Neural crest cell (in vitro differentiated cells): Measurements from ENCODE around the gene ABHD6. TPM values are rescaled to one million over a fixed set of nuclear protein-coding genes. Genes with fewer than 3 reads are reported as not detected.
A peak's percentile ranks its signal among the peaks of the same experiment; 100 is the strongest.

ENCODE experiments used
- DNase-seq: peaks from one replicate; pipeline ENCODE4 v3.0.0; 2021; ENCODE audit warnings: low read depth, mixed read lengths, low spot score
- H3K27ac Mint-ChIP-seq: one replicate; pipeline ENCODE4 v1.8.0; 2021; ENCODE audit warnings: mild to moderate bottlenecking, mixed read lengths; ENCODE audit not compliant: unreplicated experiment
- H3K27me3 Mint-ChIP-seq: 2 replicates; pipeline ENCODE4 v1.8.0; 2021; ENCODE audit warnings: low read depth, mild to moderate bottlenecking, mixed read lengths
- H3K36me3 Mint-ChIP-seq: 2 replicates; pipeline ENCODE4 v1.8.0; 2021; ENCODE audit warnings: low read depth, mild to moderate bottlenecking, mixed read lengths
- H3K4me1 Mint-ChIP-seq: 2 replicates; pipeline ENCODE4 v1.8.0; 2021; ENCODE audit warnings: mixed read lengths
- H3K4me3 Mint-ChIP-seq: one replicate; pipeline ENCODE4 v1.8.0; 2021; ENCODE audit warnings: mild to moderate bottlenecking, mixed read lengths
- H3K9me3 Mint-ChIP-seq: 2 replicates; pipeline ENCODE4 v1.8.0; 2021; ENCODE audit warnings: mixed read lengths
- total RNA-seq: library from RNA; stranded (reverse); gene quantifications from 2 replicates; pipeline ENCODE4 v1.2.1, GENCODE V29; 2021
- TF ChIP-seq, protein P1 (sequence below): fragments of 200-600 bp; sonication (generic); conservative IDR thresholded peaks from 2 replicates; pipeline ENCODE4 v1.5.0; 2021; ENCODE audit warnings: antibody characterized with exemption, mild to moderate bottlenecking

Gene ABHD6
- total RNA-seq, 1 donor from 2014 or later, result 5.5 TPM

DNA sequence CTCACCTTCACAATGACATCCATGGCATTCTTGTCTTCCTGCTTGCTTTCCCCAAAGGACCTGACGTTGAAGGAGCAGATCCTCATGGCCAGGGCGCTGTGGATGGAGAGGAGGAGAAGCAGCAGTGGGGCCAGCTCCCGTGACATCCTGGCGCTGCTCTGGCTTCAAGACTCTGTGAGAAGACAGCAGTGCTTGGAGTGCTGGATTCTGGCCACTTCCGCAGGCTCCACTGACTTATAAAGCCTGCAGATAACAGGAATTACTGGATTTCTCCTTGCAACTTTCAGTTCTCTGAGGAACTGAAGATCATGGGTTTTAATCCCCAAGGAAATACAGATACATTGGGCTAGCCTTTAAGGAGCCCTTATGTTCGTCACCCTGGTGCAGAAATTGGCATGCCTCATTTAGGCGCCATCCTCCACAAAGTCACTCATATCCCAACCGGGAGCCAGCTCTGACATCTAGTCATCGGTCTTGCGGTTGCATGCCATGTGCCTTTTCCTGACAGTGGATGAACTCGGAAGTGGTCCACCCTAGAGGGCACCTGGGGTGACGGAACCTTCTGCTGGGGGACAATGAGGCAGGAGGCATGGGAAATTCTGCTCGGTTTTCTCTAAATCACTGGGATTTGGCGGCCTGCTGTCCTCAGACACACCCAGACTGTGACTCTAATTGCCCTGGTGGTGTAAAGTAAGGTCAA lies 26.7 kb upstream of the ABHD6 start, which contains the start of gene DNASE1L3:
Gene DNASE1L3 (minus strand): TSS at position 212 of the 700 bp plus-strand sequence. CDS start 66 bp downstream, at position 146.
- DNase-seq, result no peak
- H3K27ac Mint-ChIP-seq, result peak within 1 kb of the TSS; percentile 19

DNA sequence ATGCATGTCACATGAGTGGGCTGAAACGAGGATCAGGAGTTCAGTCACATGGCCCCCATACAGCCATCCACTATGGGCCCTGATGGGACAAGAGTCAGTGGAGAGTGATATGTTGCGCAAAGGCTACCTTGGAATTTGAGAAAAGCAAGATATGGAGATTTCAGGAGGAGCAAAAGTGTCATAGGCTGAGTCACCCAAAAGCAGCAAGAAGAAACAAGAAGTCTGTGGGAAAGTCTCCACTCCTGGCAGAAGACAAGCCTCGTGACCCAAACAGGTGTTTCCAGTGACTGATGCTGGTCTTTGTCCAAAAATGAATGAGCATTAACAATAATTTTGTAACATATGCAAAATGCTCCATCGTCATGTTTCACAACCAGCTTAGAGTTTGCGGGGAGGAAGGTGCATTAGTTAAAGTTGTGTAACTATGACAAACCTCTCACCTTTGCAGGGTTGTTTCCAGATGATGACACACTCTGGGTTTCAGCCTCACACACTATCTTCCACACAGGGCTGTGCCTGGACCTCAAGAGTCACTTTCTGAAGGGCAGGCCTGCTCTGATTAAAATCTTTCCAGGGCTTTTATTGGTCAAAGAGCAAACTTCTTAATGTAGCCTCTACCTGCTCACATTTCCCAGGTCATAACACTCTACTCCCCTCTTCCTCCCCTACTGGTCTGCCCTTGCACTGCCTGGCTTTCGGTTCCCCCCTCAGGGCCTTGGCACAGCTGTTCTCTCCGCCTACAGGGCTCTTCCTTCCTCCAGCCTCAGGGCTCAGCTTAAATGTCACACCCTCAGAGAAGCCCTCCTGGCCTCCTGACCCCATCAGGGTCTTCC lies 22.9 kb upstream of the ABHD6 start:
- Mint-ChIP-seq H3K36me3 (no peaks in the 10 kb centered on the region), H3K4me1 (peaks cover 9% of the 10 kb centered on the region), H3K27ac (no peak overlapping the region), H3K27me3 (peaks cover 30% of the 10 kb centered on the region), H3K9me3 (no peaks in the 10 kb centered on the region), H3K4me3 (no peak overlapping the region)
- TF ChIP-seq, protein P1, sequence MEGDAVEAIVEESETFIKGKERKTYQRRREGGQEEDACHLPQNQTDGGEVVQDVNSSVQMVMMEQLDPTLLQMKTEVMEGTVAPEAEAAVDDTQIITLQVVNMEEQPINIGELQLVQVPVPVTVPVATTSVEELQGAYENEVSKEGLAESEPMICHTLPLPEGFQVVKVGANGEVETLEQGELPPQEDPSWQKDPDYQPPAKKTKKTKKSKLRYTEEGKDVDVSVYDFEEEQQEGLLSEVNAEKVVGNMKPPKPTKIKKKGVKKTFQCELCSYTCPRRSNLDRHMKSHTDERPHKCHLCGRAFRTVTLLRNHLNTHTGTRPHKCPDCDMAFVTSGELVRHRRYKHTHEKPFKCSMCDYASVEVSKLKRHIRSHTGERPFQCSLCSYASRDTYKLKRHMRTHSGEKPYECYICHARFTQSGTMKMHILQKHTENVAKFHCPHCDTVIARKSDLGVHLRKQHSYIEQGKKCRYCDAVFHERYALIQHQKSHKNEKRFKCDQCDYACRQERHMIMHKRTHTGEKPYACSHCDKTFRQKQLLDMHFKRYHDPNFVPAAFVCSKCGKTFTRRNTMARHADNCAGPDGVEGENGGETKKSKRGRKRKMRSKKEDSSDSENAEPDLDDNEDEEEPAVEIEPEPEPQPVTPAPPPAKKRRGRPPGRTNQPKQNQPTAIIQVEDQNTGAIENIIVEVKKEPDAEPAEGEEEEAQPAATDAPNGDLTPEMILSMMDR, result no peak
- DNase-seq, result no peak

More for the DNA sequence above, 26.7 kb upstream of the ABHD6 start, which contains the start of gene DNASE1L3:
- TF ChIP-seq, protein P1, result no peak
- Mint-ChIP-seq H3K4me3 (no peak within 1 kb of the TSS), H3K9me3 (no peaks in the 10 kb centered on the region), H3K4me1 (peaks cover 4% of the 10 kb centered on the region), H3K27me3 (peaks cover 41% of the 10 kb centered on the region), H3K36me3 (no peaks in the 10 kb centered on the region)

DNA sequence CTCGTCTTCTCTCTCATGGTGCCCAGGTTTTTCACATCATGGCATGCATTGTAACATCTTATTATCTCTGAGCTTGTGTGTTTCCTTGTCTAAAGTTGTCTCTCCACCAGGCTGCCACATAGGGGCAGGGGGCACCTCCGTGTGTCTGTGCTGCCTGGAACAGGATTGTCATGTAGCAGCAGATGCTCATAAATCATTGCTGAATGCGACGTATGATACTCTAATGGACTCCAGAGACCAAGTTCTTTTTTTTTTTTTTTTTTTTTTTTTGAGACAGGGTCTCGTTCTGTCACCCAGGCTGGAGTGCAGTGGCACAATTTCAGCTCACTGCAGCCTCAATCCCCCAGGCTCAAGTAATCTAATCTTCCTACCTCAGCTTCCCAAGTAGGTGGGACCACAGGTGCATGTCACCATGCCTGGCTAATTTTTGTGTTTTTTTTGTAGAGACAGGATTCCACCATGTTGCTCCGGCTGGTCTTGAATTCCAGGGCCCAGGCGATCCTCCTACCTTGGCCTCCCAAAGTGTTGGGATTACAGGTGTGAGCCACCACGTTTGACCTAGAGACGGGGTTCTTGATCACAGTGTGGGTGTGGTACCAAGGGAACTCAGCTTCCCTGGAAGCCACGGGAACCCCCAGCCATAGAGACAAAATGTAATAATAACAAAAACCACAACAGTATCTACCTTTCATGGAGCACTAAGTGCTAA lies 22.1 kb upstream of the ABHD6 start:
- TF ChIP-seq, protein P1, result no peak
- DNase-seq, result no peak
- H3K4me1 Mint-ChIP-seq, result peaks cover 9% of the 10 kb centered on the region
- H3K9me3 Mint-ChIP-seq, result no peaks in the 10 kb centered on the region
- no peaks in the 10 kb centered on the region for H3K36me3 Mint-ChIP-seq
- no peak overlapping the region for H3K4me3 Mint-ChIP-seq
- H3K27ac Mint-ChIP-seq, result no peak overlapping the region
- H3K27me3 Mint-ChIP-seq, result peaks cover 28% of the 10 kb centered on the region

DNA sequence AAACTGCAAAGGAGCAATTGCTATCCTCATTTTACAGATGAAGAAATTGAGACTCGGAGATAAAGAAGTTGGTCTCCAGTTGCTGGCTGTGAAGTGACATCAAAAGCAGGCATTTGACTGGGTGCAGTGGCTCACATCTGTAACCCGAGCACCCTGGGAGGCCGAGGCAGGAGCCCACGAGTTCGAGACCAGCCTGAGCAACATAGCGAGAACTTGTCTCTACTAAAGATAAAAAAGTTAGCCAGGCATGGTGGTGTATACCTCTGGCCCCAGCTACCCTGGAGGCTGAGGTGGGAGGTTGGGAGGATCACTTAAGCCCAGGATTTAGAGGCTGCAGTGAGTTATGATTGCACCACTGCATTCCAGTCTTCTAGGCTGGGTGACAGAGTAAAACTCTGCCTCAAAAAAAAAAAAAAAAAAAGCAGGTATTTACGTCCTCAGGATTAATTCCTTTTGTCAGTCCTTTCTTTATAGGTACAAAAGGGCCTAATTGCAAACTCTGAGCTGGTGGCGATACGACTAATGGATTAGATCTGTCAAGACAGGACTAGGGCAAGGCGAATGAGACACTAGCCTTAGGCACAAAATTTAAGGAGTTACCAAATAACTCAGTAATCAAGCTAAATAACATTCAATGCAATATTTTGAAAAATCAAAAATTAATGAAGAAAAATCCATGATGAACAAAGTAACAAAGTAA lies 20.9 kb upstream of the ABHD6 start:
- Mint-ChIP-seq H3K27ac (no peak overlapping the region), H3K4me1 (peaks cover 9% of the 10 kb centered on the region), H3K36me3 (no peaks in the 10 kb centered on the region), H3K4me3 (no peak overlapping the region), H3K27me3 (peaks cover 23% of the 10 kb centered on the region), H3K9me3 (no peaks in the 10 kb centered on the region)
- DNase-seq, result no peak
- TF ChIP-seq, protein P1, result no peak
